HFF-Myc (cell line): ENCODE data around the gene ANO4.

Experiments used
- DNase-seq: peaks from one replicate; pipeline ENCODE4 v3.0.0-alpha.2; 2011; ENCODE audit warnings: low read depth; ENCODE audit errors: extremely low read depth
- H3K4me3 ChIP-seq: replicated peaks from 2 replicates; pipeline ENCODE4 v1.5.1; 2011; ENCODE audit warnings: low read depth, mild to moderate bottlenecking, control low read depth, low read length
- TF ChIP-seq, protein P1 (sequence below): IDR thresholded peaks from 2 replicates; pipeline ENCODE4 v1.5.1; 2012; ENCODE audit warnings: mild to moderate bottlenecking, low read depth, low read length, control low read depth; ENCODE audit errors: missing control alignments

Gene ANO4

DNA sequence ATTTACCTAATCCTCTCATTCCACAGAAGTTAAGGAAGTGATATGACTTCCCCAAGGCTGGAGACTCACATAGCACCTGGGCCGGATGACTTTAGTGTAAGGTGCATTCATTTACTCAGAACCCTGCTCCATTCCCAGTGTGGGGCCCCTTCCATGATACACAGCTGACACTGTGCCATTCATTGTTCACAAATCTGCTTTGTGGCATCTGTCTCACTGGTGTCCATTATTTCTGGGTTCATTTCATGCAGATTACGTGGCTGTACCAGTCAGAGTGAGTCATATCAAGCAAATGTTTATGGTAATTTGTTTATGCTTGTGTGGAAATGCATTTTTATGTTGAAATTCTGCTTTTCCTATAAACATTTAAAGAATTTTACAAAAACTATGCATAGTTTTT, 5.2 kb downstream of the ANO4 start:
- DNase-seq, result no peak
- H3K4me3 ChIP-seq, result no peak overlapping the region
- TF ChIP-seq, protein P1, sequence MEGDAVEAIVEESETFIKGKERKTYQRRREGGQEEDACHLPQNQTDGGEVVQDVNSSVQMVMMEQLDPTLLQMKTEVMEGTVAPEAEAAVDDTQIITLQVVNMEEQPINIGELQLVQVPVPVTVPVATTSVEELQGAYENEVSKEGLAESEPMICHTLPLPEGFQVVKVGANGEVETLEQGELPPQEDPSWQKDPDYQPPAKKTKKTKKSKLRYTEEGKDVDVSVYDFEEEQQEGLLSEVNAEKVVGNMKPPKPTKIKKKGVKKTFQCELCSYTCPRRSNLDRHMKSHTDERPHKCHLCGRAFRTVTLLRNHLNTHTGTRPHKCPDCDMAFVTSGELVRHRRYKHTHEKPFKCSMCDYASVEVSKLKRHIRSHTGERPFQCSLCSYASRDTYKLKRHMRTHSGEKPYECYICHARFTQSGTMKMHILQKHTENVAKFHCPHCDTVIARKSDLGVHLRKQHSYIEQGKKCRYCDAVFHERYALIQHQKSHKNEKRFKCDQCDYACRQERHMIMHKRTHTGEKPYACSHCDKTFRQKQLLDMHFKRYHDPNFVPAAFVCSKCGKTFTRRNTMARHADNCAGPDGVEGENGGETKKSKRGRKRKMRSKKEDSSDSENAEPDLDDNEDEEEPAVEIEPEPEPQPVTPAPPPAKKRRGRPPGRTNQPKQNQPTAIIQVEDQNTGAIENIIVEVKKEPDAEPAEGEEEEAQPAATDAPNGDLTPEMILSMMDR, result no peak

- TF ChIP-seq, protein P1, result no peak
- DNase-seq, result no peak
- H3K4me3 ChIP-seq, result no peak overlapping the region
Measured at GRCh38 chr12:100800723-100801122, 6.1 kb downstream of the ANO4 start.

DNA sequence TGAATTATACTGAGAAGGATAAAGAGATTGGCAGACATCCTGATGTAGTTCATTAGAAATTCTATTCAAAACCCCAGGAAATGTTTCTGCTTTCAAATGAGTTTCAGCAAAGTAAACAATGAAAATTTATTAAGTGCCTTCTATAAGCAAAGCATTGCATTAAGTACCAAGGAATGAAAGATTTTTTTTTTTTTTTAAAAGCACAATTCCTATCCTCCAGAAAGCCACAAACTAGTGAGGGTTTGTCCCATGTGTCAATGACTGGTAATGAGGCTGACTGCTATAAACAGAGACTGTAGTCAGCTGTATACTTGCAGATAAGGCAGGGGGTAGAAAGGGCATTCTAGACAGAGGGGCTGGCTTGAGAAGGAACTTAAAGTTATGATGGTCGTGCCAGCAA, 6.7 kb downstream of the ANO4 start:
- DNase-seq, result no peak
- H3K4me3 ChIP-seq, result no peak overlapping the region
- TF ChIP-seq, protein P1, result no peak

DNA sequence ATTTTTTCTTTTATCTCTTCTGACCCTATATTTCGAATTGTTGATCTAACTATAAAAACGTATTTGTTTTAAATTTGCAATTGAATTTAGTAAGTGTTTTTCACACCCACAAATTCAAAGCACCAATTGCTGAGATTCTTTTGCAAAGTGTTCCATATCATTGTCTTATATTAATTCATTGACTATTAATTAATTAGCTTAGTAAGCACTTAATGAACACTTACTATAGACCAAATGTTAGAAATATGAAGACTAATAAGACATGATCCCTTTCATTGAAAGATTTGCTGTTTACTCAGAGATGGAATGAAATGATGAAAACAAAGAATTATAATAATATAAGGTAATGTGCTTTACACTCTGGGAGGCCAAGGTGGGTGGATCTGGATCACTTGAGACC, 14.2 kb downstream of the ANO4 start:
- no peak overlapping the region for H3K4me3 ChIP-seq
- no peak for DNase-seq
- TF ChIP-seq, protein P1, result no peak

DNA sequence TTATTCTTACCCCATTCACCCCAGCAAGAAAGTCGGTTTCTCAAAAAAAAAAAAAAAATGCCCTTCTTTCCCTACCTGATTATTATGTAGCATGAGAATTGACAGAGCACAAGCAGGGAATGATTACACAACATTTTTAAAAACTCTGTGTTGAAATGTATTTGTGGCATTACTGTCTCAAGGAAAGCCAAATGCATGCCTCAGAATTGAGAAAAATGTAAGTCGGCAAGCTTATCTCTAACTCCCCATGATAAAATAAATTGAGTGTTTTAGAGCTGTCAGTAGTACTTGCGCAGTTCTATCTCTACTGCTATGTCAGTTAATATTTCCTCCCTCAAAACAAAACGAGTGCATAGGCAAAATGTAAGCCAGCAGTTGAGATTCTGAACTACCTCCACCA, 25.7 kb downstream of the ANO4 start:
- DNase-seq, result no peak
- TF ChIP-seq, protein P1, result no peak

GRCh38 chr12:100823963-100824362, 29.4 kb downstream of the ANO4 start:
- TF ChIP-seq, protein P1, result no peak
- no peak for DNase-seq

More for the DNA sequence above, 25.7 kb downstream of the ANO4 start:
- H3K4me3 ChIP-seq, result no peak overlapping the region

DNA sequence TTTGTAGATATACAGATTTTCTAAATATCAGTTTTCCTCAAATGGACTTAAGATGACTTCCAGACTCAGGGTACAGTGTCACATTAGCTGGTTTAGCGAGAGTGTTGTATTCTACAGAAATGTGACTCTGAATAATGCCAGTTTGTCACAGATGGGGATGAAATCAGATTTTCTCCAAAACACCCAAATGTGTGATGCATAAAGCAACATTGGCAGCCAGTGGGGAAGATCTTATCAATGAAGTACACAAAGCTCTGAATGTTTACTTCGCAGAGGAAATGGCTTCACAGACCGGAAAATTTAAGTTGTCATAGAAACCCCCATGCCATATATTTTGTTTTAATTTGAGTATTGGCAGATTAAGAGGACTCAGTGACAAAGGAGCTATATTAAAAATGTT, 29.9 kb downstream of the ANO4 start:
- DNase-seq, result no peak
- TF ChIP-seq, protein P1, result no peak
- no peak overlapping the region for H3K4me3 ChIP-seq

More at GRCh38 chr12:100823963-100824362, 29.4 kb downstream of the ANO4 start:
- H3K4me3 ChIP-seq, result no peak overlapping the region
